Mesendoderm (in vitro differentiated cells): ENCODE data around the gene PSMA8.

Experiments
- DNase-seq: peaks from one replicate; pipeline ENCODE4 v3.0.0; 2013
- H2AK5ac ChIP-seq: 2 replicates; pipeline ENCODE4 v1.6.1; 2013; ENCODE audit warnings: low read length, inconsistent platforms
- H2BK120ac ChIP-seq: 2 replicates; pipeline ENCODE4 v1.6.1; 2013; ENCODE audit warnings: low read depth, mild to moderate bottlenecking, low read length, moderate library complexity, mixed read lengths
- H2BK15ac ChIP-seq: replicated peaks from 2 replicates; pipeline ENCODE4 v1.6.1; 2013; ENCODE audit warnings: low read depth, mild to moderate bottlenecking, moderate library complexity
- H2BK5ac ChIP-seq: 2 replicates; pipeline ENCODE4 v1.6.1; 2013; ENCODE audit warnings: low read length, inconsistent platforms
- H3K18ac ChIP-seq: 2 replicates; pipeline ENCODE4 v1.6.1; 2013; ENCODE audit warnings: mild to moderate bottlenecking, low read length, mixed read lengths
- H3K23ac ChIP-seq: one replicate; pipeline ENCODE4 v1.6.1; 2013; ENCODE audit warnings: low read length
- H3K27ac ChIP-seq: 2 replicates; pipeline ENCODE4 v1.5.1; 2013; ENCODE audit warnings: low read depth, mild to moderate bottlenecking, inconsistent platforms, low read length, moderate library complexity
- H3K27me3 ChIP-seq: 2 replicates; pipeline ENCODE4 v1.6.1; 2013; ENCODE audit warnings: low read length, control low read depth, mild to moderate bottlenecking, inconsistent platforms; ENCODE audit not compliant: insufficient read depth, poor library complexity
- H3K36me3 ChIP-seq: 2 replicates; pipeline ENCODE4 v1.6.1; 2013; ENCODE audit warnings: low read length, inconsistent platforms; ENCODE audit not compliant: control insufficient read depth, insufficient read depth
- H3K4ac ChIP-seq: one replicate; pipeline ENCODE4 v1.6.1; 2013; ENCODE audit warnings: low read depth, mild to moderate bottlenecking, low read length, moderate library complexity
- H3K4me1 ChIP-seq: 2 replicates; pipeline ENCODE4 v1.6.1; 2013; ENCODE audit warnings: low read depth, low read length, inconsistent platforms; ENCODE audit not compliant: control insufficient read depth
- H3K4me2 ChIP-seq: 2 replicates; pipeline ENCODE4 v1.6.1; 2013; ENCODE audit warnings: low read length
- H3K4me3 ChIP-seq: 2 replicates; pipeline ENCODE4 v1.5.1; 2013; ENCODE audit warnings: mild to moderate bottlenecking, low read length
- H3K56ac ChIP-seq: one replicate; pipeline ENCODE4 v1.6.1; 2013; ENCODE audit warnings: low read length
- H3K79me1 ChIP-seq: 2 replicates; pipeline ENCODE4 v1.6.1; 2013; ENCODE audit warnings: low read length, inconsistent platforms
- H3K79me2 ChIP-seq: 2 replicates; pipeline ENCODE4 v1.6.1; 2013; ENCODE audit warnings: mild to moderate bottlenecking, low read length; ENCODE audit not compliant: control insufficient read depth, insufficient read depth
- H3K9ac ChIP-seq: 2 replicates; pipeline ENCODE4 v1.6.1; 2013; ENCODE audit warnings: low read length, inconsistent platforms
- H4K5ac ChIP-seq: one replicate; pipeline ENCODE4 v1.6.1; 2013; ENCODE audit warnings: low read length
- H4K8ac ChIP-seq: one replicate; pipeline ENCODE4 v1.6.1; 2013; ENCODE audit warnings: low read depth, mild to moderate bottlenecking, control low read depth, low read length, moderate library complexity
- WGBS: extraction: QIAGEN DNeasy Blood & Tissue Kit; methylation state at CpG from one replicate; pipeline ENCODE4 v1.1.7; 2013; ENCODE audit warnings: low lambda C conversion rate, missing lambda C conversion rate; ENCODE audit not compliant: insufficient coverage; ENCODE audit errors: extremely low coverage; 5-methylcytosine and 5-hydroxymethylcytosine counted together

Gene PSMA8

DNA sequence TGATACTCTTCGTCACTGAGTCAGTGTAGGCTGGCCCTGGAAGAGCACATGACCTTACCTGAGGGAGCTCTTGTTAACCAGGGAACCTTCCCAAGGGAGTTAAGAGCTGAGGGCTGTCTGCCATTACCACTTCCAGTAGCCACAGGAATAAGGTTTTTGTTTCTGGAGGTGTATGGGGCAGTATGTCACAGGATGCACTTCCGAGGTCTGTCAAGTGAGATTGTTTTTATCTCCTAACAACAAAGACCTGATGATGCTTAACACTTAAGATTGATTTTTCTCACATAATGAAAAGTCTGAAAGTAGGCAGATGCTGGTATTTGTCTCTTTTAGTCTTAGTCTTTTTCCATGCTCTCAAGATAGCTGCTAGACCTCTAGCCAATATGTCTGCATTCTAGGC lies 41.8 kb downstream of the PSMA8 start:
- no peak overlapping the region for H3K18ac ChIP-seq
- H2BK15ac ChIP-seq, result no peak overlapping the region
- no peaks in the 10 kb centered on the region for H3K4me1 ChIP-seq
- no peak overlapping the region for H3K23ac ChIP-seq
- no peak for DNase-seq
- H2BK5ac ChIP-seq, result no peak overlapping the region
- H3K79me2 ChIP-seq, result no peaks in the 10 kb centered on the region
- H3K79me1 ChIP-seq, result no peaks in the 10 kb centered on the region
- no peak overlapping the region for H2BK120ac ChIP-seq
- H3K56ac ChIP-seq, result no peak overlapping the region
- no peak overlapping the region for H4K8ac ChIP-seq
- no CpG with 5 or more reads among the region's 2 CpGs for WGBS
- H3K4me3 ChIP-seq, result no peak overlapping the region
- H3K36me3 ChIP-seq, result no peaks in the 10 kb centered on the region
- no peak overlapping the region for H3K4me2 ChIP-seq
- no peak overlapping the region for H4K5ac ChIP-seq
- H3K9ac ChIP-seq, result no peak overlapping the region
- no peak overlapping the region for H3K4ac ChIP-seq
- no peak overlapping the region for H2AK5ac ChIP-seq
- no peak overlapping the region for H3K27ac ChIP-seq
- no peaks in the 10 kb centered on the region for H3K27me3 ChIP-seq

DNA sequence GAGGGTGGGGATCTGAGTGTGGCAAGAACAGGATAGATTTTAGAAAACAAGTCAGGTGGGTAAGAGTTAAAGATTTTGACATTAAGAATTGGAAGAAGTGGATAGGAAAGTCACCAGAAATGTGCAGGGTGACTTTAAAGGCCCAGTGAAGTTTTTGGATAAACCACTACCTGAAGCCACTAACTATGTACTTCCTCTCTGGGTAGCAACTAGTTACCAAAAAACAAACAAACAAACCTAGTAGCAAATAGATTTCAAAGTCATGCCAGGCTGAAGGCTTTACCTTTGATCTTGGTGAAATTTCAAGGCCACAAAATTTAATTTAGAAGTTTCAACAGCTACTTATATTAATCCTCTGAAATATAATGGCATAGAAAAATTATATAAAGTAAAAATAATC lies 42.5 kb downstream of the PSMA8 start:
- Histone ChIP-seq H3K79me1 (no peaks in the 10 kb centered on the region), H3K56ac (no peak overlapping the region), H4K8ac (no peak overlapping the region), H3K79me2 (no peaks in the 10 kb centered on the region), H2BK120ac (no peak overlapping the region), H3K36me3 (no peaks in the 10 kb centered on the region), H3K4me2 (no peak overlapping the region), H2BK5ac (no peak overlapping the region), H3K4me3 (no peak overlapping the region), H2AK5ac (no peak overlapping the region), H3K4ac (no peak overlapping the region), H2BK15ac (no peak overlapping the region), H3K27ac (no peak overlapping the region), H4K5ac (no peak overlapping the region), H3K18ac (no peak overlapping the region), H3K9ac (no peak overlapping the region), H3K4me1 (no peaks in the 10 kb centered on the region), H3K23ac (no peak overlapping the region), H3K27me3 (no peaks in the 10 kb centered on the region)
- DNase-seq, result no peak

DNA sequence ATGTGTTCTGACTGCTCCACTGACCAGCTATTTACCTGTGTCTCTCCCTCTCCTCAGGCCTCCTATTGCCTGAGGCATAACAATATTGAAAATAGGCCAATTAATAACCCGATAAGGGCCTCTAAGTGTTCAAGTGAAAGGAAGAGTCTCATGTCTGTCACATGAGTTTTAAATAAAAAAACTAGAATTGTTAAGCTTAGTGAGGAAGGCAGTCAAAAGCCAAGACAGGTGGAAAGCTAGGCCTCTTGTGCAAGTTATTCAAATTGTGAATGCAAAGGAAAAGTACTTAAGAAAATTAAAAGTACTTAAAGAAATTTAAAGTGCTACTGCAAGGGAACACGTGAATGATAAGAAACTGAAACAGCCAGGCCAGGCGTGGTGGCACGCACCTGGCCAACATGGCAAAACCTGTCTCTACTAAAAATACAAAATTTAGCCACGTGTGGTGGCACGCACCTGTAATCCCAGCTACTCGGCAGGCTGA lies 47.7 kb downstream of the PSMA8 start:
- no peaks in the 10 kb centered on the region for H3K27me3 ChIP-seq
- no CpG with 5 or more reads among the region's 7 CpGs for WGBS
- H3K4ac ChIP-seq, result no peak overlapping the region

DNA sequence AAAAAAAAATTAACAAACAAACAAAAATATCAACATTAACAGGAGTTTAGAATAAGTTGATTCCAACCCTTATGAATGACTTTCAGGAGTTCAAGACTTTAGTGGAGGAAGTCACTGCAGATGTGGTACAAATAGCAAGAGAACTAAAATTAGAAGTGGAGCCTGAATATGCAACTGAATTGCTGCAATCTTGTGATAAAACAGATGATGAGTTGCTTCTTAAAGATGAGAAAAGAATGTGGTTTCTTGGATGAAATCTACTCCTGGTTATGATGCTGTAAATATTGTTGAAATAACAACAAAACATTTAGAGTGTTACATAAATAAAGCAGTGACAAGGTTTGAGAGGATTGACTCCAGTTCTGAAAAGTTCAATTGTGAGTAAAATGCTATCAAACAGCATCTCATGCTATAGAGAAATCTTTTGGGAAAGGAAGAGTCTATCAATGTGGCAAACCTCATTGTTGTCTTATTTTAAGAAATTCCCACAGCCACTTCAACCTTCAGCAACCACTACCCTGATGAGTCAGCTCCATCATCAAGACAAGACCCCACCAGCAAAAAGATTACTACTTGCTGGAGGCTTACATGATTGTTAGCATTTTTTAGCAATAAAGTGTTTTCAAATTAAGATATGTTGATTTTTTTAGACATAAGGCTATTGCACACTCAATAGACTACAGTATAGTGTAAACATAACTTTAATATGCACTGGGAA lies 49.9 kb downstream of the PSMA8 start:
- H3K27ac ChIP-seq, result no peak overlapping the region
- H2BK5ac ChIP-seq, result no peak overlapping the region
- no peaks in the 10 kb centered on the region for H3K27me3 ChIP-seq
- no peaks in the 10 kb centered on the region for H3K4me1 ChIP-seq
- DNase-seq, result no peak
- H3K56ac ChIP-seq, result no peak overlapping the region
- H3K79me2 ChIP-seq, result no peaks in the 10 kb centered on the region
- no peak overlapping the region for H3K9ac ChIP-seq
- H3K4me2 ChIP-seq, result no peak overlapping the region
- H4K5ac ChIP-seq, result no peak overlapping the region
- no peak overlapping the region for H3K4me3 ChIP-seq
- H2BK120ac ChIP-seq, result no peak overlapping the region
- H3K18ac ChIP-seq, result no peak overlapping the region
- H3K79me1 ChIP-seq, result no peaks in the 10 kb centered on the region
- H2AK5ac ChIP-seq, result no peak overlapping the region
- no peak overlapping the region for H4K8ac ChIP-seq
- no peak overlapping the region for H3K4ac ChIP-seq
- H3K23ac ChIP-seq, result no peak overlapping the region
- no peak overlapping the region for H2BK15ac ChIP-seq
- H3K36me3 ChIP-seq, result no peaks in the 10 kb centered on the region

More for the DNA sequence above, 47.7 kb downstream of the PSMA8 start:
- Histone ChIP-seq H3K9ac (no peak overlapping the region), H3K4me3 (no peak overlapping the region), H3K4me1 (no peaks in the 10 kb centered on the region), H2AK5ac (no peak overlapping the region), H2BK120ac (no peak overlapping the region), H4K8ac (no peak overlapping the region), H3K79me2 (no peaks in the 10 kb centered on the region), H3K36me3 (no peaks in the 10 kb centered on the region), H3K27ac (no peak overlapping the region), H3K79me1 (no peaks in the 10 kb centered on the region), H3K56ac (no peak overlapping the region), H2BK15ac (no peak overlapping the region), H3K23ac (no peak overlapping the region), H2BK5ac (no peak overlapping the region), H4K5ac (no peak overlapping the region), H3K4me2 (no peak overlapping the region), H3K18ac (no peak overlapping the region)
- DNase-seq, result no peak

DNA sequence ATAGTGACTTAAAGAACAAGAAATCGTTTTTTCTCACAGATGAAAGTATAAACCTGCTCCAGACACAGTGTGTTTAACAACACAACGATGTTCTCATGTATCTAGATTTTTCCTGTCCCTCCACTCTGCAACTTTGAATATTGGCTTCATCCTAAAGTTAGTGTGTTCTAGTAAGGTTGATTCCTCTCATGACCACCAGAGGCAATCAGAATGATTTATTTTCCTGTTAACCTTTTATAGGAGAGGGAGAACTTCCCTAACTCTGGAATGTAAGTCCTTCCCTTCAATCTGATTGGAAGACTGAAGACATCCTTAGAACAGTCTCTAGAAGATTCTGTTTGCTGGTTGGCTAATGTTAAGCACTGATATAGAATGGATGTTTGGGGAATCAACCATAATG lies 51.6 kb downstream of the PSMA8 start:
- no CpG with 5 or more reads among the region's 2 CpGs for WGBS

GRCh38 chr18:26190506-26190905 lies 56.8 kb downstream of the PSMA8 start:
- Histone ChIP-seq H2BK15ac (no peak overlapping the region), H3K56ac (no peak overlapping the region)

More for the DNA sequence above, 51.6 kb downstream of the PSMA8 start:
- Histone ChIP-seq H3K4me2 (no peak overlapping the region), H3K18ac (no peak overlapping the region), H3K9ac (no peak overlapping the region), H3K56ac (no peak overlapping the region), H3K23ac (no peak overlapping the region), H2BK15ac (no peak overlapping the region), H3K4me3 (no peak overlapping the region), H3K79me2 (no peaks in the 10 kb centered on the region), H2BK5ac (no peak overlapping the region), H4K5ac (no peak overlapping the region), H4K8ac (no peak overlapping the region), H2BK120ac (no peak overlapping the region), H3K79me1 (no peaks in the 10 kb centered on the region), H2AK5ac (no peak overlapping the region), H3K4ac (no peak overlapping the region), H3K27me3 (no peaks in the 10 kb centered on the region), H3K27ac (no peak overlapping the region), H3K4me1 (no peaks in the 10 kb centered on the region), H3K36me3 (no peaks in the 10 kb centered on the region)
- DNase-seq, result peak; percentile 75

More at GRCh38 chr18:26190506-26190905, 56.8 kb downstream of the PSMA8 start:
- no peaks in the 10 kb centered on the region for H3K79me1 ChIP-seq
- H3K4me1 ChIP-seq, result no peaks in the 10 kb centered on the region
- no peak overlapping the region for H4K8ac ChIP-seq
- no peak overlapping the region for H3K9ac ChIP-seq
- H3K27me3 ChIP-seq, result no peaks in the 10 kb centered on the region
- no peak overlapping the region for H3K18ac ChIP-seq
- no peak for DNase-seq
- H4K5ac ChIP-seq, result no peak overlapping the region
- H3K79me2 ChIP-seq, result no peaks in the 10 kb centered on the region
- H2AK5ac ChIP-seq, result no peak overlapping the region
- no peaks in the 10 kb centered on the region for H3K36me3 ChIP-seq
- H3K4ac ChIP-seq, result no peak overlapping the region
- no peak overlapping the region for H2BK5ac ChIP-seq
- no peak overlapping the region for H2BK120ac ChIP-seq
- no peak overlapping the region for H3K27ac ChIP-seq
- WGBS, result no CpG with 5 or more reads among the region's 8 CpGs
- H3K4me2 ChIP-seq, result no peak overlapping the region
- H3K23ac ChIP-seq, result no peak overlapping the region
- no peak overlapping the region for H3K4me3 ChIP-seq
